ENCODE measurements around the gene SLCO3A1.

Gene SLCO3A1

GRCh38 chr15:91941871-91942658 is 88.6 kb downstream of the SLCO3A1 start:
- Histone ChIP-seq H3K36me3 (ENCODE audit: control insufficient read depth in 2 of 2, insufficient read depth in 1 of 2, low read length in 2 of 2) (no peaks in the 10 kb centered on the region), H3K9me3 (ENCODE audit: control insufficient read depth, insufficient read depth, low read depth, low read length) (no peaks in the 10 kb centered on the region), H3K4me1 (ENCODE audit: control insufficient read depth, insufficient read depth, low read length) (peaks cover 17% of the 10 kb centered on the region), H3K4me3 (ENCODE audit: low read depth, low read length) (no peak overlapping the region), H3K27ac (ENCODE audit: extremely low read depth, low read depth, low read length) (no peak overlapping the region)
- CTCF ChIA-PET, result interaction anchor here (0.6 to 1.8 kb wide), 9 partner anchors 25 to 771 kb away, joined by 3 to 5 read pairs (median 3); no protein-coding TSS in a partner anchor
- TF ChIP-seq SP2 (tag by site-specific recombination; IDR thresholded peaks at IDR 0.05) (no peak), EGR2 (tag by site-specific recombination; IDR thresholded peaks at IDR 0.05; ENCODE audit: low read depth) (no peak), ZNF266 (tag by site-specific recombination; IDR thresholded peaks at IDR 0.05; ENCODE audit: low read depth) (no peak), ZNF449 (tag by site-specific recombination; IDR thresholded peaks at IDR 0.05) (no peak), ZNF23 (tag by site-specific recombination; IDR thresholded peaks at IDR 0.05; ENCODE audit: borderline replicate concordance) (no peak), REPIN1 (tag by site-specific recombination; IDR thresholded peaks at IDR 0.05; ENCODE audit: low read depth) (no peak), KLF8 (tag by site-specific recombination; IDR thresholded peaks at IDR 0.05) (no peak), MEIS1 (CRISPR knock-in tag; IDR thresholded peaks at IDR 0.05; ENCODE audit: borderline replicate concordance) (no peak), ZBTB1 (tag by site-specific recombination; IDR thresholded peaks at IDR 0.05) (no peak), AEBP2 (tag by site-specific recombination; IDR thresholded peaks at IDR 0.05; ENCODE audit: borderline replicate concordance) (no peak), ZSCAN30 (tag by site-specific recombination; IDR thresholded peaks at IDR 0.05) (no peak), ZNF548 (tag by site-specific recombination; IDR thresholded peaks at IDR 0.05) (no peak), BCL11A (tag by site-specific recombination; IDR thresholded peaks at IDR 0.05; ENCODE audit: low read depth) (no peak)
- POLR2A ChIA-PET, result no interaction called here

- H3K36me3 ChIP-seq (ENCODE audit: control insufficient read depth in 2 of 2, insufficient read depth in 1 of 2, low read length in 2 of 2), result no peaks in the 10 kb centered on the region
- POLR2A ChIA-PET, result no interaction called here
- CTCF ChIA-PET, result interaction anchor here (0.6 to 1.8 kb wide), 3 partner anchors 27 to 645 kb away, joined by 3 to 5 read pairs (median 3); no protein-coding TSS in a partner anchor
- peaks cover 17% of the 10 kb centered on the region for H3K4me1 ChIP-seq (ENCODE audit: control insufficient read depth, insufficient read depth, low read length)
- no peak overlapping the region for H3K27ac ChIP-seq (ENCODE audit: extremely low read depth, low read depth, low read length)
- TF ChIP-seq ZNF600 (tag by site-specific recombination; IDR thresholded peaks at IDR 0.05) (peak; percentile 71), PATZ1 (tag by site-specific recombination; IDR thresholded peaks at IDR 0.05) (peak; percentile 73), ZFHX2 (tag by site-specific recombination; conservative IDR thresholded peaks at IDR 0.05) (0 out of 2 replicates have a peak, but pooled peaks have one; percentile 7), ZNF624 (tag by site-specific recombination; IDR thresholded peaks at IDR 0.05) (no peak), ZNF37A (tag by site-specific recombination; IDR thresholded peaks at IDR 0.05) (no peak), MZF1 (tag by site-specific recombination; IDR thresholded peaks at IDR 0.05; ENCODE audit: borderline replicate concordance) (peak; percentile 91), ZNF518A (tag by site-specific recombination; conservative IDR thresholded peaks at IDR 0.05; ENCODE audit: low read depth) (no peak), ZBTB17 (tag by site-specific recombination; IDR thresholded peaks at IDR 0.05) (0 out of 2 replicates have a peak, but pooled peaks have one; percentile 14), ZNF248 (tag by site-specific recombination; IDR thresholded peaks at IDR 0.05) (no peak), ZNF837 (tag by site-specific recombination; IDR thresholded peaks at IDR 0.05) (no peak), KLF1 (tag by site-specific recombination; IDR thresholded peaks at IDR 0.05) (0 out of 2 replicates have a peak, but pooled peaks have one; percentile 9)
- H3K4me3 ChIP-seq (ENCODE audit: low read depth, low read length), result no peak overlapping the region
- no peaks in the 10 kb centered on the region for H3K9me3 ChIP-seq (ENCODE audit: control insufficient read depth, insufficient read depth, low read depth, low read length)
Observed at GRCh38 chr15:91942720-91943394, 89.3 kb downstream of the SLCO3A1 start.
